Karpas-422 (cell line): ENCODE results near the gene PRKG2. TPM values are rescaled to one million over a fixed set of nuclear protein-coding genes. Genes with fewer than 3 reads are reported as not detected.
A peak's percentile ranks its signal among the peaks of the same experiment; 100 is the strongest.

Experiments
- DNase-seq: peaks from one replicate; pipeline ENCODE4 v3.0.0-alpha.2; 2015
- H2AFZ ChIP-seq: fragments of 200-600 bp; sonication (generic); 2 replicates; pipeline ENCODE4 v1.6.1; 2014; ENCODE audit warnings: antibody characterized with exemption, low read length, mixed read lengths
- H3K27ac ChIP-seq: fragments of 200-600 bp; sonication (generic); 2 replicates; pipeline ENCODE4 v1.5.1; 2014; ENCODE audit warnings: mild to moderate bottlenecking, low read length, moderate library complexity
- H3K27me3 ChIP-seq: fragments of 200-600 bp; sonication (generic); 2 replicates; pipeline ENCODE4 v1.6.1; 2014; ENCODE audit warnings: low read length, mixed read lengths
- H3K36me3 ChIP-seq: fragments of 200-600 bp; sonication (generic); 2 replicates; pipeline ENCODE4 v1.6.1; 2014; ENCODE audit warnings: low read length, mixed read lengths; ENCODE audit not compliant: insufficient read depth
- H3K4me1 ChIP-seq: fragments of 200-600 bp; sonication (generic); 2 replicates; pipeline ENCODE4 v1.6.1; 2014; ENCODE audit warnings: mild to moderate bottlenecking, low read length, mixed read lengths
- H3K4me2 ChIP-seq: fragments of 200-600 bp; sonication (generic); 2 replicates; pipeline ENCODE4 v1.6.1; 2014; ENCODE audit warnings: low read length, low read depth, mild to moderate bottlenecking; ENCODE audit not compliant: poor library complexity, severe bottlenecking
- H3K4me3 ChIP-seq: fragments of 200-600 bp; sonication (generic); 2 replicates; pipeline ENCODE4 v1.5.1; 2014; ENCODE audit warnings: mild to moderate bottlenecking, antibody characterized with exemption, low read length, mixed read lengths
- H3K79me2 ChIP-seq: fragments of 200-600 bp; sonication (generic); 2 replicates; pipeline ENCODE4 v1.6.1; 2014; ENCODE audit warnings: mild to moderate bottlenecking, low read length, mixed read lengths
- H3K9ac ChIP-seq: fragments of 200-600 bp; sonication (generic); 2 replicates; pipeline ENCODE4 v1.6.0; 2014; ENCODE audit warnings: low read length
- H3K9me2 ChIP-seq: fragments of 200-600 bp; sonication (generic), shearing (Covaris generic); replicated peaks from 2 replicates; pipeline ENCODE4 v1.6.0; 2014; ENCODE audit warnings: mild to moderate bottlenecking, low read length, moderate library complexity; ENCODE audit not compliant: insufficient read depth
- H3K9me3 ChIP-seq: fragments of 300-700, 200-600 bp; sonication (generic); 2 replicates; pipeline ENCODE4 v1.6.1; 2014; ENCODE audit warnings: low read length, mixed read lengths
- H4K20me1 ChIP-seq: fragments of 200-600 bp; sonication (generic); 2 replicates; pipeline ENCODE4 v1.6.1; 2014; ENCODE audit warnings: mild to moderate bottlenecking, antibody characterized with exemption, low read length, low read depth; ENCODE audit not compliant: insufficient read depth
- total RNA-seq: library from RNA; depleted of rRNA; stranded (reverse); fragments of >200 nt; shearing (Covaris generic); gene quantifications from 2 replicates; pipeline ENCODE4 v1.2.3, GENCODE V29; 2014; ENCODE audit warnings: low replicate concordance; rRNA removed

The PRKG2 gene
- total RNA-seq, result not detected in 2 replicates

DNA sequence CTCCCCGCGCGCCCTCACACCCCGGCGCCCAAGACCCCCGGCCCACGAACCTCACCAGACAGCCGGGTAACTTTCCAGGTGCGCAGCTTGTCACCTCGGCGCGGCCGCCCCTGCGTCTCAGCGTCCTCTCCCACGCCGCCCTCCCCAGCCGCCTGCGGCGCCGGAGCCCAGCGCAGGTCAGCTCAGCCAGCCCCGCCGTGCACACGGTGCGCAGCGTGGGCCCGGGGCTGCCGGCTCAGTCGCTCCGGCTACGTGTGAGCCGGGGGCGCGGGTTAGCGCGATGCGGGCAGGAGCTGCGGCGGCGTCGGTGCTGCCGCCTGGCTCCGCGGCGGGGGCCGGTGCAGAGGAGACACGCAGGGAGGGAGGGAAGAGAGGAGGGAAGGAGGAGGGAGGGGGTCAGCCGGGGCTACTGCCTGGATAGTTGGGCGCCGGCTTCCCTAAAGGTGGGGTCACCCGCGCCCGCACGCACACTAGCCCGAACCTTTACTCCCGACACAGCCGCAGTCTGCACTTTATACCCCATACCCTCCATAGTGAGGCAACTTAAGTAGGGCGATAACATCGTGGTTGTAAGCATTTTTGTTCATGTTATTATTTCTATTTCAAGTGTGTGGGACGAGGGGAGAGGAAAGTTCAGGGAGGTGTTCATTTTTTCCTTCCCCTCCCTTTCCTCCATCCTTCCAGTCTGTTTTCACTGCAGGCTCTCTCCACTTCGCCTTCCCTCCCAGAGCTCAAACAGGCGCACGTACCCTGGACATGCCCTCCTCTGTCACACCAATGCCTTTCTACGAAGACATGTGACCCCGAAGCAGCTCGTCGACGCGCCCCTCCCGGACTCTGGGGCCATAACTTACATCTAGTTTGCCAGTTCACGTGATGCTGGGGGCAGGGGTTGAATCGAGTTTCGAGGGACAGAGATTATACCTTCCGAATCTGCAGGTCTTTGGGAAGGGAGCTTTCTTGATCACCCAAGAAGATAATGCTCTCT is at the start of gene PRKG2:
PRKG2 (minus strand) TSS at position 342 of the 988 bp plus-strand sequence. CDS start 10,175 bp downstream, outside the sequence.
- no peak within 1 kb of the TSS for H3K9ac ChIP-seq

DNA sequence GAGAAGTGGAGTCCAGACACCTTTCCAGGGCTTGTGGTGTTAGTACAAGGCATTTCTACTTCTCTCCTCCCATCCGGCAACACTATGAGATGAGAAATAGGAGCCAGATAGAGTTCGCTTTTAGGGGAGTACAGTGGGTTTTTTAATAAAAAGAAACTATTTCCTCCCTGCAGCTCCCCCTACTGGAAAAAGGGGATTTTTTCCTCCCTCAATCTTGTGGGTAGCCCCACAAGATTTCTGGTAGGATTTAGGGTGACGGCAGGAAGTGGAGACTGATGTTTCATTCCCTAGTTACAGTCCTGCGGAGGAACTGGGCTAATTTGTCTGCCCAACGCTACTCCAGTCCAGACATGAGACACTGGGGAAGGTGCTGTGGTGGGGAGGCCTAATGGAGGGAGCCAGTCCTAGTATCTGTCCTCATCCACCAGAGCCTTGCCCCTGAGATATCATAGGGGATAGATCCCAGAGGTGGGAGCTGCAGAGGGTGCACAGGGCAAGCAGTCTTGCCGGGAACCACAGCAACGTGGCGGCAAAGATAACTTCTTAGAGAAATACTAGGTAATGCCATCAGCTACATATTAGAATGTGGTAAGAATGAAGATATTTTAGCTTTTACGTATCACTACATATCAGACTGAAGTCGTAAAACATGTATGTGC is 45.5 kb upstream of the PRKG2 start:
- H3K9me2 ChIP-seq, result no peaks in the 10 kb centered on the region
- H3K4me1 ChIP-seq, result no peaks in the 10 kb centered on the region
- peak; percentile 44 for DNase-seq
- H2AFZ ChIP-seq, result no peak overlapping the region
- no peak overlapping the region for H3K4me2 ChIP-seq
- H3K9ac ChIP-seq, result no peak overlapping the region
- no peaks in the 10 kb centered on the region for H4K20me1 ChIP-seq
- no peaks in the 10 kb centered on the region for H3K9me3 ChIP-seq
- no peaks in the 10 kb centered on the region for H3K79me2 ChIP-seq
- no peaks in the 10 kb centered on the region for H3K36me3 ChIP-seq
- H3K27ac ChIP-seq, result no peak overlapping the region
- no peaks in the 10 kb centered on the region for H3K27me3 ChIP-seq
- no peak overlapping the region for H3K4me3 ChIP-seq

More for the DNA sequence above, at the start of gene PRKG2:
- no peaks in the 10 kb centered on the region for H3K36me3 ChIP-seq
- H3K9me3 ChIP-seq, result no peaks in the 10 kb centered on the region
- H3K4me2 ChIP-seq, result no peak within 1 kb of the TSS
- no peaks in the 10 kb centered on the region for H3K9me2 ChIP-seq
- no peaks in the 10 kb centered on the region for H3K79me2 ChIP-seq
- H3K27ac ChIP-seq, result no peak within 1 kb of the TSS
- H3K27me3 ChIP-seq, result no peaks in the 10 kb centered on the region
- H2AFZ ChIP-seq, result no peak within 1 kb of the TSS
- no peak within 1 kb of the TSS for H3K4me3 ChIP-seq
- no peak for DNase-seq
- H4K20me1 ChIP-seq, result no peaks in the 10 kb centered on the region
- H3K4me1 ChIP-seq, result no peaks in the 10 kb centered on the region

DNA sequence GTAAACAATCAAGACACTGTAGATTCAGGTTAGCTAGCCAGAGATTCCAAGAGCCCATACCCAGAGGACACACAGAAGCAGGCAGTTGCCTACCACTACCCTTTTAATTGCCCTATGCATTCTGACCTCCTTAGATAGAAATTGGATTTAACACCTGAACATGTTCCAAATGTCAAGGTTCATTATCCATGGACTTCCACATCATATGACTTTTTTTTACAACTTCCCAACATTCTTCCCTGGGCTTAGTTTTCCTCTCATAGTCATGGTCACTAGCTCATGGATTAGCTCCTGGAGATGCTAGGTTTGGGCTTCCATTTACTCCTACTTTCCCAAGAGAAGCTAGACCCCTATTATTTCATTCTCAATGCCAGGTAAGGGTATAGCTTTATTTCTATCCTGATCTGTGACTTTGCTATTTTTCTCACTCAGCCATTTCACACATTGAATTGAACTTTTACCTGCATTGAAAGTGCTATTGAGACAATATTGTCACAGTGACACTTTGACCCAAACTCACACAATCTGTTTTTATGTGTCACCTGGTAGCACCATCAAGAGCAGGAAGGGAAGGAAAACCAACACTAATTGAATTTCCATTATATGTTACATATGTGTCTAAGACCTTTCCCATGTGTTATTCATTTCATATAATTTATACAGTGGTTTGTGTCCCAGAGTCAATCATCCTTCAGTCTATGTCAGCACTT is 44.0 kb upstream of the PRKG2 start:
- no peak overlapping the region for H3K4me3 ChIP-seq
- H3K27ac ChIP-seq, result no peak overlapping the region
- H3K4me1 ChIP-seq, result no peaks in the 10 kb centered on the region
- H4K20me1 ChIP-seq, result no peaks in the 10 kb centered on the region
- H3K4me2 ChIP-seq, result no peak overlapping the region
- no peaks in the 10 kb centered on the region for H3K9me3 ChIP-seq
- no peaks in the 10 kb centered on the region for H3K27me3 ChIP-seq
- H3K36me3 ChIP-seq, result no peaks in the 10 kb centered on the region
- no peak overlapping the region for H2AFZ ChIP-seq
- H3K9ac ChIP-seq, result no peak overlapping the region
- no peaks in the 10 kb centered on the region for H3K9me2 ChIP-seq
- no peaks in the 10 kb centered on the region for H3K79me2 ChIP-seq
- no peak for DNase-seq

DNA sequence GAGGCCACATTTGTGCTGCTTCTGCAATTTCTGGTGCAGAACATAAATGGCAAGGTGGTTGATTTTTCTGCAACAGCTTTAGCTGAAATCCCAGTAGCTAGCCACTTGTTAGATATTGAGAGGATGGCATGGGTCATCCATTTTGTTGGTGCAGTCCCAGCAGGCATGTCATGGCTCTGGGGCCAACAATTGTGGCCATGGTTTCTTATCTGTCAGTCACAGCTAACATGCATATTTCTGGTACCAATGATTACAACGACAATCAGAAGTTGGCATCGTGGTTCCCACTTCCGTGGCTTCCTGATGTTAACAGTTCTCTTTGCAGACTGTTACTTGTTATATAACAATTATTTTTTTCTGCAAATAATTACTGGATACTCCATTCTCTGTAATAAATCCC is 42.8 kb upstream of the PRKG2 start:
- H3K27me3 ChIP-seq, result no peaks in the 10 kb centered on the region
- H3K4me2 ChIP-seq, result no peak overlapping the region
- H3K9ac ChIP-seq, result no peak overlapping the region
- no peaks in the 10 kb centered on the region for H3K4me1 ChIP-seq
- no peak overlapping the region for H3K27ac ChIP-seq
- no peaks in the 10 kb centered on the region for H3K9me2 ChIP-seq
- no peak overlapping the region for H2AFZ ChIP-seq
- H4K20me1 ChIP-seq, result no peaks in the 10 kb centered on the region
- H3K4me3 ChIP-seq, result no peak overlapping the region
- no peaks in the 10 kb centered on the region for H3K9me3 ChIP-seq
- no peaks in the 10 kb centered on the region for H3K36me3 ChIP-seq
- no peak for DNase-seq
- no peaks in the 10 kb centered on the region for H3K79me2 ChIP-seq

GRCh38 chr4:81257021-81257420 is 42.0 kb upstream of the PRKG2 start:
- DNase-seq, result no peak

DNA sequence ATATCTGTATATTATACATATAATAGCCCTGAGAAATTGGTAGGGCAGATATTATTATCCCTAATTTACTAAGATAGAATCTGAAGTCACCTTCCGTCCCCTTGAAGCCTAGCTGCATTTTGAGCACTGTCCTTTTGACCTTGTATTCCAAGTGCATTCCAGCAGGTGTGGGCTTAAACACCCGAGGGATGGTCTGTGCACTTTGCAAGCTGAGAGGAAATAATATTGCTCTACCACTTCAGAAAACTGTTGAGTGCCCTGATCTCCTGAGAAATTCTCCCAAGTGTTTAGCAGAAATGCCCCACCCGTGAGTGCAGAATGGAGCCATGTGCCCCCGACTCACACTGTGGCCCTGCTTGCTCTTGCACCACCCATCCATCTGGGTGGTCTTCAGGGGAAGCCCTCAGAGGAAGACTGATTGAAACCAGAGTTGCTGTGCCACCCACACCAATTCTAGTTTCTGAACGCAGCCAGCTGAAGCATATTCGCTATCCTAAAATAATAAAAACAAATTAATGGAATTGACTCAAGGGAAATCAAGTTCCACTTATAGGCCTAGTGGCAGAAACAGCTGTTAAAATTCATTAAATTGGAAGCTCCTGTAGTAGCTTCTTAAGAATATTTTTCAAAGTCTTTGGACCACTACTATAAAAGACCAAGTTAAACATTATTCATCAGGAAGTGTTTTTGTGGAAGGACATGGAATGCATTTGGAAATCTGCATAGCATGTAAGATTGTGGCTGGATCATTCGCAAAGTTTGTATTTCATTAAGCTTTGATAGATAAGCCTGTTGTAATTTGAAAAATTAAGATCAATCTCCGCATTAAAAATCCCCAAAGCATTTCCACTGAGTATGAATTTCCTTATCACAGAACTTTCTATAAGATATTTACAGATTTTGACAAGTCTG is 41.3 kb upstream of the PRKG2 start:
- Histone ChIP-seq H3K36me3 (no peaks in the 10 kb centered on the region), H3K4me3 (no peak overlapping the region), H3K27ac (no peak overlapping the region), H4K20me1 (no peaks in the 10 kb centered on the region), H2AFZ (no peak overlapping the region), H3K27me3 (no peaks in the 10 kb centered on the region), H3K79me2 (no peaks in the 10 kb centered on the region), H3K4me2 (no peak overlapping the region), H3K4me1 (no peaks in the 10 kb centered on the region), H3K9me2 (no peaks in the 10 kb centered on the region), H3K9ac (no peak overlapping the region), H3K9me3 (no peaks in the 10 kb centered on the region)
- DNase-seq, result no peak

More at GRCh38 chr4:81257021-81257420, 42.0 kb upstream of the PRKG2 start:
- Histone ChIP-seq H3K9me2 (no peaks in the 10 kb centered on the region), H3K36me3 (no peaks in the 10 kb centered on the region), H3K4me2 (no peak overlapping the region), H4K20me1 (no peaks in the 10 kb centered on the region), H2AFZ (no peak overlapping the region), H3K79me2 (no peaks in the 10 kb centered on the region), H3K4me1 (no peaks in the 10 kb centered on the region), H3K27me3 (no peaks in the 10 kb centered on the region), H3K9me3 (no peaks in the 10 kb centered on the region), H3K9ac (no peak overlapping the region), H3K4me3 (no peak overlapping the region), H3K27ac (no peak overlapping the region)

GRCh38 chr4:81255524-81255923 is 40.5 kb upstream of the PRKG2 start:
- Histone ChIP-seq H3K4me2 (no peak overlapping the region), H2AFZ (no peak overlapping the region), H3K36me3 (no peaks in the 10 kb centered on the region), H3K9me3 (no peaks in the 10 kb centered on the region), H3K4me1 (no peaks in the 10 kb centered on the region), H3K9ac (no peak overlapping the region), H3K27me3 (no peaks in the 10 kb centered on the region), H3K4me3 (no peak overlapping the region), H3K79me2 (no peaks in the 10 kb centered on the region), H3K9me2 (no peaks in the 10 kb centered on the region), H4K20me1 (no peaks in the 10 kb centered on the region), H3K27ac (no peak overlapping the region)
- no peak for DNase-seq
